A549 treated with Mapracorat at 1 μM for 4 hours (cell line): Measurements from ENCODE around the gene ZNF341. TPM values are rescaled to one million over a fixed set of nuclear protein-coding genes. Genes with fewer than 3 reads are reported as not detected.

Experiments used
- total RNA-seq: library from RNA; stranded (reverse); fragments of 200-300 nt; extraction: Qiagen RNA extraction; gene quantifications from 5 replicates; pipeline ENCODE4 v1.2.3, GENCODE V29; 2022

The ZNF341 gene
- 2.6 to 4.4 TPM (median 3.2 TPM) in 5 replicates for total RNA-seq

DNA sequence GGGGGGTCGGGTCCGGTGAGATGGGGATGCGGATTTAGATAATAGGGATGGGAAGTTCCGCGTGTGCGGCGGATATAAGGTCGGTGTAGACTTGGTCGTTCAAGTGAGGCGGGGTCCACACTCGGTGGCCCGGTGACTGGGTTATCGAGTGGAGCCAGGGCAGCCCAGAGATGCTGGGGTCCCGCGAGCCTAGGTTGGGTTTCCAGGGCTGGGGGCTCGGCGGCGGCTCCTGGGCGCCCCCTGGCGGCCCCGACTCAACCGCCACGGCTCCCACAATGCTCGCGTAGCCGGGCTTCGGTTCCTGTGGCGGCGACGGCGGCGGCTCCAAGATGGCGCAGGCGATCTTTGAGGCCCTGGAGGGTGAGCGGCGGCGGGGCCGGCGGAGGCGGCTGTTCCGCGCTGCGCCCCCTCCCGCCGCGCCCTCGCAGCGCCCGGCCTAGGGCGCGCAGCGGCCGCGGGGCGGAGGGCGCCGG is at the start of gene ZNF341:
Gene ZNF341 (plus strand): TSS at position 304 of the 473 bp plus-strand sequence. CDS start 26 bp downstream, at position 330.

DNA sequence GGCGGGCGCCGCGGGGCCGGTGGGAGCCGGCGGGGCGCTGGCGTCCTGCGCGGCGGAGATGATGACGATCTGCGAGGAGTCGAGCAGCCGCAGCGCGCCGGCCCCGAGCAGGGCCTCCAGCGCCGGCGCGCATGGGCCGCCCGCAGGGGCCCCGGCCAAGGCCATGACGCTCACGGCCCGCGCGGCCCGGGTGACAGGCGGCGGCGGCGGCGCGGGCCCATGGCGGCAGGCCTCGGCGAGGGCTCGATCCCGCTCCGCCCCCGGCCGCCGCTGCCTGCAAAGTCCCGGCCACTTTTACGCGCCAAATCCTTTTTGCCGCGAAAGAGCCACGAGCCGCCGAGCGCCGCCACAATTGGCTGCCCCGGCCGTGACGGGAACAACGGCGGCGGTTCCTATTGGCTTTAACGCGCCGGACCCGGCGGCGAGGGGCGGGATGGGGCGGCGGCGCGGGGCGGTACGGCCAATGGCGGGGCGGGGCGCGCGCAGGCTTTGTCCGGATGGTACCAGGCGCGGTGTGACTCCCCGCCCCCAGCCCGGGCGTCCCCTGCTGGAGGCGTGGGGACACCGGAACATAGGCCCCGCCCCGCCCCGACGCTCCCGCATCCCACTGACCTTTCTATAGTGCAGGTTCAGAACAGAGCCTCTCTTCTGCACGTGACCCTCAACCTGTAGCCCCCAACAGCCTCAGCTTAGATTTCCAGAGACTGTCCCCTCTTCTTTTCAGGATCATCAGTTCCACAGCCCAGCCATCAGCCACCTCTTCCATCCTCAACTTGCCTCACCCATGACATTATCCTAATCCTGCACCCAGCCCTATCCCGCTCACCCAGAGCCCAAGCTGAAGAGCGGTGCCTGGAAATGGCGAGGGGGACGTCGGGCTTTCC is 45.5 kb upstream of the ZNF341 start, which contains the start of gene E2F1:
Gene E2F1 (minus strand): TSS at position 286 of the 884 bp plus-strand sequence. CDS start 121 bp downstream, at position 165.

DNA sequence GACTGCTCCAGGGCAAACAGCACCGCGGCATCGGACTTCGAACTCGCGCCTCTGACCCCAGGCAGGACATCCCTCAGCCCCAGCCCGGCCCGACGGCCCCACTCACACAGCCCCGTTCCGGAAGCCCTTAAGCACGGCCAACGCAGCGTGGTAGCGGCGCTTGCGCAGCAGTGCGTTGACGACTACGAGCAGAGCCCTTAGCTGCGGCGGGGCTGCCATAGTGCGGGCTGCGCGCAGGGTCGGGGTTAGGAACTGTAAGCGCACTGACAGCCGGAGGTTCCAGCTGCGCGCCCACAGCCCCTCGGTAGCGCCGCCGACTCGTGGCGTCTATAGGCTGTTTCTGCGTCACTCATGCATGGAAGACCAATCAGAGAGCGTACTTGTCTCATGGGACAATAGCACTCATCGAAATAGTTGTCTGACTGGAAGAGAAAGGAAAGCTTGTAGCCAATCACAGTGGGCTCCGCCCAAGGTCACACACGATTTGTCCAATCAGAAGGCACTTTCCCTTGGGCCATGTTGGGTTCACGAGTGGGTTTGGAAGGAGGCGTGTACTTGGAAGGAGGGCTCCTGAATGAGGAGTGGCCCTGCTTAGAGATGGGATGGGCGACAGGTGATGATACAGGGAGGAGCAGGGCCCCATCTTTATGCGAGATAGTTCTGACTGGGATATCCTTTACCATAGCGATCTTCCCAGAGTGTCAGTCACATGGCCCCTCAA is 11.6 kb upstream of the ZNF341 start, which contains the start of gene PXMP4:
Gene PXMP4 (minus strand): TSS at position 322 of the 721 bp plus-strand sequence. CDS start 103 bp downstream, at position 219.

DNA sequence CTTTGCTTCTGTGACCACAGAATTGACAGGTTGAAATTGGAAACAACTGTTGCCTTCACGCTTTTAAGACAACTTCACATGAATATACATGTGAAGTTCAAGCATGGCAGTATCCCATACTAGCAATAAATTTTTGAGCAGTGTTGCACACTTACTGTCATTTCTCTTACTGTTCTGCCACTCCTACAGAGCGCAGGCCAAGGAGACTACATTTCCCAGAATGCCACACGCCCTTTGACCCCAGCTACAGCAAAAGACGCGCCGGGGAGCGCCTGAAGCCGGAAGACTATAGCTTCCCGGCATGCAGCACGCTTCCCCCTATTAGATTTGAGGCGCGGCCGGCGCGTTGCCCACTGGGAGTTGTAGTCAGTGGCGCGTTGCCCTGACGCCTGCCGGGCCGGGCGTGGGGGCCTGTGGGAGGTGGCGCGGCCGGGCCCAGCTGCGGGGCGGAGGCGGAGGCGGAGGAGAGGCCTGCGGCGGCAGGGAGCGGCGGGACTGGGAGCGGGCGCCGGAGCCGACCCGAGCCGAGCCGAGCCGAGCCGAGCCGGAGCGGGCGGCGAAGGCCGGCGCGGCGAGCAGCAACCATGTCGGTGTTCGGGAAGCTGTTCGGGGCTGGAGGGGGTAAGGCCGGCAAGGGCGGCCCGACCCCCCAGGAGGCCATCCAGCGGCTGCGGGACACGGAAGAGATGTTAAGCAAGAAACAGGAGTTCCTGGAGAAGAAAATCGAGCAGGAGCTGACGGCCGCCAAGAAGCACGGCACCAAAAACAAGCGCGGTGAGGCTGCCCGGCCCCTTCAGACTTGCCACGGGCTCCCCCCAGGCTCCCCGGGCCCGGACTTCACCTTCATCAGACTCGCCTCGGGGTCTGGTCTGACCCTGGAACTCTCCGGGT is 79.3 kb downstream of the ZNF341 start, which contains the start of gene CHMP4B:
Gene CHMP4B (plus strand): TSS at position 464 of the 891 bp plus-strand sequence. CDS start 121 bp downstream, at position 585.

Other genes with a start within 250 kb of the ZNF341 start
- gene CBFA2T2, start 241.9 kb upstream of the ZNF341 start, total RNA-seq, result 4.4 to 6.9 TPM (median 5.9 TPM) in 5 replicates
- 0.07 to 0.13 TPM (median 0.08 TPM) in 4 of 5 replicates, not detected in the other for gene C20orf144, start 69.7 kb upstream of the ZNF341 start, total RNA-seq
- gene ACTL10, start 65.1 kb upstream of the ZNF341 start, total RNA-seq, result 0.06 TPM in 1 of 5 replicates, not detected in the others
- gene NECAB3, start 57.6 kb upstream of the ZNF341 start, total RNA-seq, result 8.1 to 14.0 TPM (median 12.2 TPM) in 5 replicates
- gene E2F1, start 45.6 kb upstream of the ZNF341 start, total RNA-seq, result 21.9 to 30.7 TPM (median 30.2 TPM) in 5 replicates
- gene PXMP4, start 11.7 kb upstream of the ZNF341 start, total RNA-seq, result 4.5 to 6.7 TPM (median 6.1 TPM) in 5 replicates
- gene CHMP4B, start 79.4 kb downstream of the ZNF341 start, total RNA-seq, result 151 to 167 TPM (median 165 TPM) in 5 replicates